Measurements from ENCODE around the gene MZB1. TPM values are rescaled to one million over a fixed set of nuclear protein-coding genes. Genes with fewer than 3 reads are reported as not detected.
"Not testable (repeated sequence)": the region's sequence is repeated elsewhere in the genome, so short reads cannot be mapped to it uniquely, and the experiment has no call there.

MZB1 gene
- total RNA-seq, 1 donor from 2014 or later: not detected

GRCh38 chr5:139378101-139378825 is 11.4 kb downstream of the MZB1 start:
- no peak for DNase-seq (ENCODE audit: low read depth in 2 of 2)

GRCh38 chr5:139377226-139377625 is 12.5 kb downstream of the MZB1 start:
- DNase-seq (ENCODE audit: low read depth in 2 of 2): no peak

- DNase-seq (ENCODE audit: low read depth in 2 of 2): no peak
These were observed 13.3 kb downstream of the MZB1 start for GRCh38 chr5:139376364-139376763.

GRCh38 chr5:139374909-139375308 is 14.8 kb downstream of the MZB1 start:
- DNase-seq (ENCODE audit: low read depth in 2 of 2): no peak

- no peak for DNase-seq (ENCODE audit: low read depth in 2 of 2)
These were observed 18.0 kb downstream of the MZB1 start for GRCh38 chr5:139371482-139372435.

GRCh38 chr5:139369181-139369580 is 20.5 kb downstream of the MZB1 start:
- DNase-seq (ENCODE audit: low read depth in 2 of 2): no peak

GRCh38 chr5:139368613-139369012 is 21.1 kb downstream of the MZB1 start:
- no peak for DNase-seq (ENCODE audit: low read depth in 2 of 2)

- DNase-seq (ENCODE audit: low read depth in 2 of 2): no peak
These were observed 25.2 kb downstream of the MZB1 start for GRCh38 chr5:139364466-139364865.

GRCh38 chr5:139363937-139364336 is 25.8 kb downstream of the MZB1 start:
- no peak for DNase-seq (ENCODE audit: low read depth in 2 of 2)

- no peak for DNase-seq (ENCODE audit: low read depth in 2 of 2)
These were observed 27.8 kb downstream of the MZB1 start for GRCh38 chr5:139361835-139362429.

GRCh38 chr5:139360384-139360783 is 29.3 kb downstream of the MZB1 start:
- DNase-seq (ENCODE audit: low read depth in 2 of 2): no peak

GRCh38 chr5:139358064-139358463 is 31.6 kb downstream of the MZB1 start:
- no peak for DNase-seq (ENCODE audit: low read depth in 2 of 2)

GRCh38 chr5:139355900-139356299 is 33.8 kb downstream of the MZB1 start:
- DNase-seq (ENCODE audit: low read depth in 2 of 2): not testable (repeated sequence)

- no peak for DNase-seq (ENCODE audit: low read depth in 2 of 2)
These were observed 35.5 kb downstream of the MZB1 start for GRCh38 chr5:139354186-139354585.

GRCh38 chr5:139347863-139348262 is 41.9 kb downstream of the MZB1 start:
- DNase-seq (ENCODE audit: low read depth in 2 of 2): not testable (repeated sequence)

- not testable (repeated sequence) for DNase-seq (ENCODE audit: low read depth in 2 of 2)
These were observed 44.3 kb downstream of the MZB1 start for GRCh38 chr5:139345442-139345841.

GRCh38 chr5:139344177-139344576 is 45.5 kb downstream of the MZB1 start:
- no peak for DNase-seq (ENCODE audit: low read depth in 2 of 2)

- DNase-seq (ENCODE audit: low read depth in 2 of 2): no peak
These were observed 46.2 kb downstream of the MZB1 start for GRCh38 chr5:139343476-139343875.

GRCh38 chr5:139342423-139342723 is 47.3 kb downstream of the MZB1 start:
- DNase-seq (ENCODE audit: low read depth in 2 of 2): no peak

- DNase-seq (ENCODE audit: low read depth in 2 of 2): peak; percentile 95 to 99
These were observed 47.9 kb downstream of the MZB1 start, which contains the start of gene PAIP2 for GRCh38 chr5:139341689-139342422. Gene PAIP2, plus strand, starts transcription at chr5:139341854. Its CDS starts 21,931 bp downstream, at chr5:139363785.

GRCh38 chr5:139341187-139341688 is 48.5 kb downstream of the MZB1 start:
- peak in 1 of 2 donors; percentile 18 for DNase-seq (ENCODE audit: low read depth in 2 of 2)
